GM12891 (cell line): ENCODE data around the gene MTO1.
"Not testable (repeated sequence)": the region's sequence is repeated elsewhere in the genome, so short reads cannot be mapped to it uniquely, and the experiment has no call there.

Source experiments
- DNase-seq: peaks from one replicate; pipeline ENCODE4 v3.0.0; 2011; ENCODE audit warnings: low spot score; ENCODE audit not compliant: insufficient read length
- FAIRE-seq: peaks from 2 replicates; lab custom pipeline; 2011; peaks lifted over from hg19 to GRCh38; lab: Jason Lieb, UNC
- PAX5 ChIP-seq: IDR thresholded peaks from 2 replicates; pipeline ENCODE4 v1.6.1; 2011; ENCODE audit warnings: low read length, moderate library complexity, mild to moderate bottlenecking; ENCODE audit not compliant: insufficient read depth, severe bottlenecking
- POLR2A ChIP-seq: IDR thresholded peaks from 2 replicates; pipeline ENCODE4 v1.6.1; 2011; ENCODE audit warnings: low read depth, low read length, control low read depth
- POLR2AphosphoS5 ChIP-seq: IDR thresholded peaks from 2 replicates; pipeline ENCODE4 v1.6.1; 2011; ENCODE audit warnings: low read depth, low read length, control low read depth
- POU2F2 ChIP-seq: IDR thresholded peaks from 2 replicates; pipeline ENCODE4 v1.6.1; 2011; ENCODE audit warnings: low read depth, mild to moderate bottlenecking, control low read depth, low read length, moderate library complexity
- SPI1 ChIP-seq: IDR thresholded peaks from 2 replicates; pipeline ENCODE4 v1.6.1; 2011; ENCODE audit warnings: low read depth, low read length, control low read depth
- TAF1 ChIP-seq: IDR thresholded peaks from 2 replicates; pipeline ENCODE4 v1.6.1; 2011; ENCODE audit warnings: low read depth, low read length, control low read depth

The MTO1 gene

DNA sequence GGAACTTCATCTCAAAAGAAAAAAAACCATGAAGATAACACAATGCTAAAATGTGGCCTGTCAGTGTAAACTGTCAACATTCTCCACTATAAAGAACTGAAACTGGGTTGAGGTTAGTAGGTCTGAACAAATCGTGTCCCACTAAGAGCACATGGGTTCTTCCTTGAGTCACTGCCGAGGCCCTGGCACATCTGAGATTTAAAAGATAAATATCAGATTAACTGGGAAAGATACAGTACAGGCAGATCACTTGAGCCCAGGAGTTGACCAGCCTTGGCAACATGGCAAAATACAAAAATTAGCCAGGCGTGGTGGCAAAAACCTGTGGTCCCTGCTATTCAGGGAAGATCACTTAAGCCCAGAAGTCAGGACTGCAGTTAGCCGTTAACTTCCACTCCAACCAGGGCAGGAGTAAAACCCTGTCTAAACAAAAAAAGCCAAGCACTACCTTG lies 53.7 kb downstream of the MTO1 start:
- DNase-seq (no peak), FAIRE-seq (no peak)
- TF ChIP-seq POLR2AphosphoS5 (peak; percentile 92), POLR2A (peak; percentile 82), POU2F2 (peak; percentile 41; the same call in 1 of the 2 replicates), PAX5 (no peak), TAF1 (no peak; the same call in 1 of the 2 replicates), SPI1 (peak; percentile 87)

DNA sequence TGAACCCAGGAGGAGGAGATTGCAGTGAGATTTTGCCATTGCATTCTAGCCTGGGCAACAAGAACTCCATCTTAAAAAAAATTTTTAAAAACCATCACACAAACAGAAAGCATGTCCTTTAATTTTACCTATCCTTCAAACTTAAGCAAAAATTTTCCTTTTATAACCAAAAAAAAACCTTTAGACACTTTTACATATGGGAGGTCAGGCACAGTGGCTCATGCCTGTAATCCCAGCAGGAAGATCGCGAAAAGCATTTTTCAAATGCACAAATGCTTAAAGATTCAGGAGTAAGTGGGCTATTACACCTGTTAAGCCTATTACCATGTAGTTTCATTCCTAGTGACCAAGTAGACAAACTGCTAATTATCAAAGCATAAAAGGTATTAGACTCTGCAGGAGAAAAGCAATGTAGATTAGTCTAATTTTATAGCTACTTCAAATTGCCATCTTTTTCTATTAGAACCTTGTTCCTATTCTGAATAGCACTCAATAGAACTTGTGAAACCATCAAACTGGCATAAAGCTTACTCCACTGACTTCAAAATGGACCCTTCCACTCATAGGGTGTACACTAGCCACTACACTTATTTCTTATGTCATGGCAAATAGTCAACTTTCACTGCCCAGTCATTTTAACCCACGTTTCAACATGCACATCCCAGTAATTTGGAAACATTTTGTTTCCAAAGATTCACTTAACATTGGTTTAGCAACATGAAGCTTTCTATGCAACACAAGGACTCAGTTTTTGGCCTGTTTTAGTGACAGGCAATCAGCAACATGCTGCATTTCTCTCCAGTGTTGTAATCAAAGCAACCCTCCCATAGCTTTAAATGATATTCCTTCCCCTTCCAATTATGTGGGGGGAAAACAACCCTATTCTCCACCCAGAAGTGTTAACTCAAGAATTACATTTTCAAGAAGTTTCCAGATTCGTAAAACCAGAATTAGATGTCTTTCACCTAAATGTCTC lies 55.3 kb downstream of the MTO1 start:
- FAIRE-seq = no peak
- DNase-seq = no peak
- TF ChIP-seq POLR2A (peak; percentile 88), POLR2AphosphoS5 (peak; percentile 91), POU2F2 (no peak), TAF1 (peak; percentile 31; the same call in 1 of the 2 replicates), PAX5 (no peak)

GRCh38 chr6:73518100-73518981 lies 56.8 kb downstream of the MTO1 start:
- TF ChIP-seq POLR2A = peak; percentile 65; the same call in 1 of the 2 replicates
- not testable (repeated sequence) for DNase-seq, FAIRE-seq

DNA sequence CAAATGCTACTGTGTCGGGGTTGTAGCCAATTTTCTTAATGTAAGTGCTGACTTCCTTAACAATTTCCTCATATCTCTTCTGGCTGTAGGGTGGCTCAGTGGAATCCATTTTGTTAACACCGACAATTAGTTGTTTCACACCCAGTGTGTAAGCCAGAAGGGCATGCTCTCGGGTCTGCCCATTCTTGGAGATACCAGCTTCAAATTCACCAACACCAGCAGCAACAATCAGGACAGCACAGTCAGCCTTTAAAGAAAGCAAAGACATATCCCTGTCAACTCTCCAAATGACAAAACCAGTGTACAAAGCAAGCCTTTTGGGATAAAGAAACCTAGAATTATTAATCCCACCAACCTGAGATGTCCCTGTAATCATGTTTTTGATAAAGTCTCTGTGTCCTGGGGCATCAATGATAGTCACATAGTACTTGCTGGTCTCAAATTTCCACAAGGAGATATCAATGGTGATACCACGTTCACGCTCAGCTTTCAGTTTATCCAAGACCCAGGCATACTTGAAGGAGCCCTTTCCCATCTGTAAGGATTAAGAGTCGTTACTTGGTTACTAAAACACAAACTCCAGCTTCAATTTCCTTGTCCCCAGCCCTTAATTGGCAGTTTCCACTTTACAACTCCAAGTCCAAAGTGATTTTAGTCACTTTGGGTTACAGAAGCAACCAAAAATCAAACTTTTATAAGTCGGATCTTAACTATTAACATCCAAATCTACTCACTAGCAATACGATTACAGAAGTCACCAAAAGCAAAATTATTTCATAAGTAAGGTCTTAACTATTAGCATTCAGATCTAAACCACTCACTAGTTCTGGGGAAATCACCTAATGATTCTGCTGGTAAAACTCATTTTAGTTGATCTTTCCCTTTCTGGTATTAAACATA lies 57.7 kb downstream of the MTO1 start:
- TF ChIP-seq POLR2AphosphoS5 = 0 out of 2 replicates have a peak, but pooled peaks have one; percentile 20
- DNase-seq, FAIRE-seq: not testable (repeated sequence)

DNA sequence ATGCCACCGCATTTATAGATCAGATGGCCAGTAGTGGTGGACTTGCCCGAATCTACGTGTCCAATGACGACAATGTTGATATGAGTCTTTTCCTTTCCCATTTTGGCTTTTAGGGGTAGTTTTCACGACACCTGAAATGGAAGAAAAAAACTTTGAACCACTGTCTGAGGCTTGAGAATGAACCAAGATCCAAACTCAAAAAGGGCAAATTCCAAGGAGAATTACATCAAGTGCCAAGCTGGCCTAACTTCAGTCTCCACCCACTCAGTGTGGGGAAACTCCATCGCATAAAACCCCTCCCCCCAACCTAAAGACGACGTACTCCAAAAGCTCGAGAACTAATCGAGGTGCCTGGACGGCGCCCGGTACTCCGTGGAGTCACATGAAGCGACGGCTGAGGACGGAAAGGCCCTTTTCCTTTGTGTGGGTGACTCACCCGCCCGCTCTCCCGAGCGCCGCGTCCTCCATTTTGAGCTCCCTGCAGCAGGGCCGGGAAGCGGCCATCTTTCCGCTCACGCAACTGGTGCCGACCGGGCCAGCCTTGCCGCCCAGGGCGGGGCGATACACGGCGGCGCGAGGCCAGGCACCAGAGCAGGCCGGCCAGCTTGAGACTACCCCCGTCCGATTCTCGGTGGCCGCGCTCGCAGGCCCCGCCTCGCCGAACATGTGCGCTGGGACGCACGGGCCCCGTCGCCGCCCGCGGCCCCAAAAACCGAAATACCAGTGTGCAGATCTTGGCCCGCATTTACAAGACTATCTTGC lies 58.6 kb downstream of the MTO1 start:
- no peak for DNase-seq
- TF ChIP-seq POU2F2 (peak; percentile 45), PAX5 (no peak), SPI1 (no peak), TAF1 (no peak; the same call in 1 of the 2 replicates), POLR2A (peak; percentile 87), POLR2AphosphoS5 (peak; percentile 90)
- FAIRE-seq = peak; percentile 45

DNA sequence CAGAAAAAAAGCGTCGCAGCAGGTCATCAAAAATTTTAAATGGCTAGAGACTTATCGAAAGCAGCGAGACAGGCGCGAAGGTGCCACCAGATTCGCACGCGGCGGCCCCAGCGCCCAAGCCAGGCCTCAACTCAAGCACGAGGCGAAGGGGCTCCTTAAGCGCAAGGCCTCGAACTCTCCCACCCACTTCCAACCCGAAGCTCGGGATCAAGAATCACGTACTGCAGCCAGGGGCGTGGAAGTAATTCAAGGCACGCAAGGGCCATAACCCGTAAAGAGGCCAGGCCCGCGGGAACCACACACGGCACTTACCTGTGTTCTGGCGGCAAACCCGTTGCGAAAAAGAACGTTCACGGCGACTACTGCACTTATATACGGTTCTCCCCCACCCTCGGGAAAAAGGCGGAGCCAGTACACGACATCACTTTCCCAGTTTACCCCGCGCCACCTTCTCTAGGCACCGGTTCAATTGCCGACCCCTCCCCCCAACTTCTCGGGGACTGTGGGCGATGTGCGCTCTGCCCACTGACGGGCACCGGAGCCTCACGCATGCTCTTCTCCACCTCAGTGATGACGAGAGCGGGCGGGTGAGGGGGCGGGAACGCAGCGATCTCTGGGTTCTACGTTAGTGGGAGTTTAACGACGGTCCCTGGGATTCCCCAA lies 59.3 kb downstream of the MTO1 start, which contains the start of gene EEF1A1:
Gene EEF1A1, minus strand, starts transcription at position 345 of the 663 bp plus-strand sequence. CDS start 1,006 bp downstream, outside the sequence.
- TF ChIP-seq SPI1 (no peak), PAX5 (peak; percentile 70), TAF1 (peak; percentile 99), POLR2AphosphoS5 (peak; percentile 100), POU2F2 (peak; percentile 99), POLR2A (peak; percentile 100)
- peak; percentile 67 for DNase-seq
- peak; percentile 95 for FAIRE-seq

DNA sequence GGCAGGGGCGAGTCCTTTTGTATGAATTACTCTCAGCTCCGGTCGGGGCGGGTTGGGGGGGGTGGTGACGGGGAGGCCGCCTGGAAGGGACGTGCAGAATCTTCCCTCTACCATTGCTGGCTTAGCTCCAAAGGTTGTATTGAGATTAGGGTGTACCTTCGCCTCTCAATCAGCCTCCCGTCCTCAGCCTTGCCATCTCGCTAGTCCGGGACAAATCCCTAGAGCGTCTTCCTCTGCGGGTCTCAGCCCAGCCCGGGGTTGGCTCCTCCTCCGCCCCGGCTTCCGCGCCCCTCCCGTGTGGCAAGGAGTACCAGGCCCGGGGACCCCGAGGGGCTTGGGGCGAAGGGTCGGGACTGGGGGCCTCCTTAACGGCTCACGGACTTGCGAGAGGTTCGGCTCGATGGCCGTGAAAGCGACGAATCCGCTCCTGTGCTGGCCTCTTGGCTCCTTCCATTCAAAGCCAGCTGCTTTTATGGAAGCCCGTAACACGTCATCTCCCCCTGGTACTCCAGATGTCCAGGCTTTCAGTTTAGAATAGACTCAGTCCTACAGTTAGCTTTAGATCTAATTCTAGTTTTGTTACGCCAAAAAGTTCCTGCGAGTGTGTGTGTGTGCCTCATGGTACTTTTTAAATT lies 59.9 kb downstream of the MTO1 start:
- FAIRE-seq (no peak), DNase-seq (no peak)
- no peak for TF ChIP-seq POLR2A
- no peak for TF ChIP-seq PAX5
- TF ChIP-seq SPI1 = no peak
- TF ChIP-seq TAF1 = no peak
- TF ChIP-seq POLR2AphosphoS5 = peak; percentile 60; the same call in 1 of the 2 replicates
